HK-2 (cell line): ENCODE data around the gene GALNT13.

ENCODE experiments used
- DNase-seq: peaks from one replicate; pipeline ENCODE4 v3.0.0-alpha.2; 2018; ENCODE audit not compliant: unreplicated experiment

GALNT13 gene

DNA sequence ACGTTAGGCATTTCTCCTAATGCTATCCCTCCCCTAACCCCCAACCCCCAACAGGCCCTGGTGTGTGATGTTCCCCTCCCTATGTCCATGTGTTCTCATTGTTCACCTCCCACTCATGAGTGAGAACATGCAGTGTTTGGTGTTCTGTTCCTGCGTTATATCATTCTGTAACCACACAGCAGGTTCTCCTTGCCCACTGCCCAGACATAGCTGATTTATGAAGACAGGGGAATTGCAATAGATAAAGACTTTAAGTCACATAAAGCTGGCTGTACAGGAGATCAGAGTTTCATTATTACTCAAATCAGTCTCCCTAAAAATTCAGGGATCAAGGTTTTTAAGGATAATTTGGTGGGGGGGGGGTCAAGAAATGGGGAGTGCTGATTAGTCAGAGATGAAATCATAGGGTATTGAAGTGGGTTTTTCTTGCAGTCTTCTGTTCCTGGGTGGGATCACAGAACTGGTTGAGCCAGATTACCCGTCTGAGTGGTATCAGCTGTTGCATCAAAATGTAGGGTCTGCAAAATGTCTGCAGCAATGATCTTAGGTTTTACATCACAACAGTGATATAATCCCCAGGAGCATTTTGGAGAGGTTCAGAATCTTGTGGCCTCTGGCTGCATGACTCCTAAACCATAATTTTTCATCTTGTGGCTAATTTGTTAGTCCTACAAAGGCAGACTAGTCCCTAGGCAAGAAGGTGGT, 434.7 kb downstream of the GALNT13 start:
- DNase-seq, result no peak

DNA sequence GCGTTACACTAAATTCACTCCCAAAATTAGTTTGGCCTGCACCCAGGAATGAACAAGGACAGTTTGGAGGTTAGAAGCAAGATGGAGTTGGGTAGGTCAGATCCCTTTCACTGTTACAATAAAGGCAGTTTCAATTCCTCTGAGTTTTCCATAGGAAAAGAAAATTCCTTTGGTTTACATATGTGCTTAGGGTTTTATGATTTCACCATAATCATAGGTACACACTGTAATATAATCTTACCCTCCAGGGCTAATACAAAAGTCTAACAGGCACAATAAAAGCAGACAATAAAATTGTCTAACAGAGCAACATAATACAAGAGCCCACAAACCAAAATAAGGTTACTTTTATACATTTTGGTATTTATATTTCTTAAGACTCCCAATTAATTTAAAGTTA, 435.3 kb downstream of the GALNT13 start:
- DNase-seq, result no peak

GRCh38 chr2:154324601-154325000, 452.9 kb downstream of the GALNT13 start:
- no peak for DNase-seq

GRCh38 chr2:154329510-154329909, 457.8 kb downstream of the GALNT13 start:
- no peak for DNase-seq

- no peak for DNase-seq
Measured at GRCh38 chr2:154331784-154332183, 460.1 kb downstream of the GALNT13 start.

- DNase-seq, result no peak
Measured at GRCh38 chr2:154336201-154336600, 464.5 kb downstream of the GALNT13 start.

DNA sequence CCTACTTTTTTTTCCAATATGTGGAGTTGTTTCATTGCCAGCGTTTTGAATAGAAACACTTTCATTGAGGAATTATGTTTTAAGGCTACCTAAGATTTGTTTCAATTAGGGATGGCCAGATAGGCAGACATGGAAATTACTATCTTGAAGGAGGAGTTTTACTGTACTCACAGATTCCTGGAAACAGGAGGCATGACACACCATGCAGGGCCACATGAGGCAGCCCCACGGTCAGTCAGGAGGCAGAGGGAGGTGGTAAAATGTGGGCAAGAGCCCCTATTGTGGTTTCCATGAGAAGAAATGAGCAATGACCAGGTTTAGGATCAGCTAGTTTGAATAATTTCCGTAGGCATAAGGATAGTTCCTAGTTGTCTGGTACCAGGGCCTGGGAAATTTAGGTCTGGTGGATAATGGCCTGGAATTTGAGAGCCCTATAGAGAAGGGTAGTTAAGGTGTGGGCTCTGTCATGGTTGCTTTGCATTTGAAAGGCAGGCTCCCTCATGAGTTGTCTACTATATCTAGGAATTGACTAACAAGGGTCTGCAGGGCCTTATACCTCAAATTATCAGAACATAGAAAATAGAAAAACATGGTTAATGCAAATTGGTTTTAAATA, 466.7 kb downstream of the GALNT13 start:
- DNase-seq, result no peak

GRCh38 chr2:154343282-154343681, 471.6 kb downstream of the GALNT13 start:
- no peak for DNase-seq

GRCh38 chr2:154350911-154351310, 479.2 kb downstream of the GALNT13 start:
- DNase-seq, result no peak

DNA sequence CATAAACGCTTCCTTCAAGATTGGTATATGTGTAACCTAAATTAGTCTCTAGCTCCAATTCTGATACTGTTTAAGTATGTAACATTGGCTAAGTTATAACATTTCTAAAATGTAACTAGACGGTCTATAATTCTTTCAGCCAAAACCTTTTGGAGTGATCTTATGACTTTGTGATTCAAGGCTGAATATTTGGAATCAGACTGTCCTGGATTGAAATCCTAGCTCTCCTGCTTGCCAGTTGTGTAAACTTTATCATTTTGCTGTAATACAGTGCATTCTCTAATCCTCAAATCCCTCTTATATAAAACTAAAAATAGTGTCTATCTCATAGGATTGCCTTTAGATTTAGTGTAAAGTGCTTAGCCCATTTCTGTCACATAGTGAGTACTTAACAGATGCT, 489.6 kb downstream of the GALNT13 start:
- DNase-seq, result no peak

- no peak for DNase-seq
Measured at GRCh38 chr2:154368153-154368552, 496.4 kb downstream of the GALNT13 start.

DNA sequence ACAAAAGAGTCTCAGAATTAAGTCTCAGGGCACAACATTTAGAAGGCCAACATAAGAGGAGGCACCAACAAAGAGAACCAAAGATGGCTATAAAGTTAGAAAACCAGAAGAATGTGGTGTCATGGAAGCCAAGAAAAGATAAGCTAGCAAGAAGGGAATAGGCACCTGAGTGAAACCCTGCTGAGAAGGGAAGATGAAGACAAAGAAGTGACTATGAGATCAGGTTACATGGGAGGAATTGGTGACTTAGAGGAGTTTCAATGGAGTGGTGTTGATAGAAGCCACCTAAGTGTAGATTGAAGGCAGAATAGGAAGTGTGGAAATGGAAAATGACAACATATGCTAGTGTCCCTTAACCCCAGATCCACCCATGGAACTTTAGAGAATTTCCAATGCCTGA, 499.2 kb downstream of the GALNT13 start:
- DNase-seq, result no peak

DNA sequence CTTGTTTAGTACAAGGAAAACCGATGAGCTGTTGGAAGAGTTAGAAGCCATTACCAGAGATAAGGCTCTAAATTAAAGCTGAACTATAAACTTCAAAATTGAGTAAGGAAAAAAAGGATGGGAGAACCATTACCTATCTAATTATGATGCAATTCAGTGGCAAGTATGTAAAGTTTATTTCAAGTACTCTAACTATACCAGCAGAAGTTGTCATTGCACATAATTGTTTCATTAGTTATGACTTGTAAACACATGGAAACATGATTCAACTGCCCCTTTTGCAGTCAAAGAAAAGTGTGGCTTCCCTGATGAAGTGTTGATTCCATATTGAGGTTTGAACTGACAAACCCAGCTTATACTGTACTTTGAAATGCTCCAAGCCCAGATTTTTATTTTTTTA, 502.7 kb downstream of the GALNT13 start:
- DNase-seq, result no peak

GRCh38 chr2:154375579-154375931, 503.8 kb downstream of the GALNT13 start:
- no peak for DNase-seq

GRCh38 chr2:154381931-154382794, 510.4 kb downstream of the GALNT13 start:
- DNase-seq, result no peak

- no peak for DNase-seq
Measured at GRCh38 chr2:154386186-154386585, 514.5 kb downstream of the GALNT13 start.

DNA sequence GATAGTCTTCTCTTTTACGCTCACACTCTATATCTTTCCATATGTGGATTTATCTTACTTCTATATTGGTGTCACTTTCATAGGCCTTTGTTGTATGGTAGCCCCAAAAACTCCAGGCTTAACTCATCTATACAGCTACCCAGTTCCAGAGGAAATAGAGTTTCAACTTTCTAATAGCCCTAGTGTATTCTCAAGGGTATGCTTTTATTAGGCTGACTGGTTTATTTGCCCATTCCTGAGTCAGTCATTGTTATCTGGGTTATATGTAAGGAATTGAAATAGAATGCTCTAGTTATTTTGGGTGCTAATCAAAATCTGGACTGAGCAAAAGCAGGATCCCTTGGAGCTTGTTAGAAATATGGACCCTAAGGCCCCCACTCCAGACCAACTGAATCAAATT, 519.3 kb downstream of the GALNT13 start:
- DNase-seq, result no peak

- no peak for DNase-seq
Measured at GRCh38 chr2:154392256-154392655, 520.5 kb downstream of the GALNT13 start.

GRCh38 chr2:154394600-154394999, 522.9 kb downstream of the GALNT13 start:
- no peak for DNase-seq

DNA sequence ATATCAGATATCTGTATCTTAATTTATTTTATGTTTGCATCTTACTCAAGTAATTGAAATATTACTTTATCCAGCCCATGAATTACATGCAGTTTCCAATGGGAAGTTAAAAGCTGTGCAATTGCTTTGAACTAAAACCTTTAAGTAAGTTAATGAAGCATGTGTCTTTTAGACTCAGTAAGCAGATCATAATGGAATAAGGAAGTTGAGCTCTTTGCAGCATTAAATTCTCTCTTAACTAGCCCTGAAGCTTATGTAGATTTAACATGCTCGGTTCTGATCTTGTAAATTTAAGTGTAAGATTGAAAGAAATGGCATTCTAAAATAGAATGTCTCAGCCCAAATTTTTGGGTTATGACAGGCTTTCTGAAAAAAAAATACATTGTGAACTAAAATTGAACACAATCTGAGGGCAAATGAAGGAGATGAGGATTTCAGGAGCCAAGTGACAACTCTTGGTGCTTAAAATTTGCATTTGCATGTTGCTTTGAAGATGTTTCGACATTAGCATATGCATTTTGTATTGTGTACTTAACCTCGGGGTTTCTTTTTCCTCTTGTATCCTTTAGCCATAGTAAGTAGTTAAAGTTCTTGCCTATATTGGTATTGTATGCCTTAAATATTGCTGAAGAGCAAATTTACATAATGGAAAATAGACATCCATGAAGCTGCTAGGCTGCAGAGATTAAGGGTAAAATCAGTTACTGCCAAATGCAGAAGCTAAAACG, 529.0 kb downstream of the GALNT13 start:
- DNase-seq, result no peak

- no peak for DNase-seq
Measured at GRCh38 chr2:154402213-154402612, 530.5 kb downstream of the GALNT13 start.

GRCh38 chr2:154403242-154403790, 531.6 kb downstream of the GALNT13 start:
- no peak for DNase-seq
